RWPE2 (cell line): ENCODE data around the gene ABCA13.
"Not testable (repeated sequence)": the region's sequence is repeated elsewhere in the genome, so short reads cannot be mapped to it uniquely, and the experiment has no call there.

Source experiments
- ATAC-seq: fragments of 200-7000 bp; cut with Tn5 transposase; 3 replicates; pipeline ENCODE4 v1.9.1; 2021; ENCODE audit warnings: low read depth
- DNase-seq: peaks from one replicate; pipeline ENCODE4 v3.0.0-alpha.2; 2020; ENCODE audit warnings: low spot score
- H3K27ac ChIP-seq: fragments of 450-650 bp; 2 replicates; pipeline ENCODE4 v1.5.1; 2017; ENCODE audit warnings: mild to moderate bottlenecking; ENCODE audit not compliant: poor library complexity, severe bottlenecking
- H3K27me3 ChIP-seq: fragments of 250-450 bp; sonication (Bioruptor Pico); 2 replicates; pipeline ENCODE4 v1.5.1; 2021; ENCODE audit warnings: mild to moderate bottlenecking, moderate library complexity; ENCODE audit not compliant: insufficient read depth, poor library complexity, severe bottlenecking
- H3K36me3 ChIP-seq: fragments of 250-450 bp; sonication (Bioruptor Pico); 2 replicates; pipeline ENCODE4 v1.5.1; 2020; ENCODE audit warnings: low read depth, mild to moderate bottlenecking, moderate library complexity
- H3K4me1 ChIP-seq: fragments of 250-450 bp; sonication (Bioruptor Pico); 2 replicates; pipeline ENCODE4 v1.5.1; 2021; ENCODE audit warnings: mild to moderate bottlenecking, moderate library complexity; ENCODE audit not compliant: insufficient read depth, poor library complexity, severe bottlenecking
- H3K4me3 ChIP-seq: fragments of 250-450 bp; sonication (Bioruptor Pico); 2 replicates; pipeline ENCODE4 v1.5.1; 2021; ENCODE audit warnings: mild to moderate bottlenecking, moderate library complexity; ENCODE audit not compliant: severe bottlenecking
- H3K9me3 ChIP-seq: fragments of 250-450 bp; sonication (Bioruptor Pico); 2 replicates; pipeline ENCODE4 v1.5.1; 2021; ENCODE audit warnings: mild to moderate bottlenecking, moderate library complexity; ENCODE audit not compliant: severe bottlenecking
- TF ChIP-seq, protein P1 (sequence below): fragments of 450-650 bp; IDR thresholded peaks from one replicate; pipeline ENCODE4 v1.5.1; 2017; ENCODE audit warnings: mild to moderate bottlenecking, moderate library complexity; ENCODE audit not compliant: poor library complexity, severe bottlenecking

The ABCA13 gene

DNA sequence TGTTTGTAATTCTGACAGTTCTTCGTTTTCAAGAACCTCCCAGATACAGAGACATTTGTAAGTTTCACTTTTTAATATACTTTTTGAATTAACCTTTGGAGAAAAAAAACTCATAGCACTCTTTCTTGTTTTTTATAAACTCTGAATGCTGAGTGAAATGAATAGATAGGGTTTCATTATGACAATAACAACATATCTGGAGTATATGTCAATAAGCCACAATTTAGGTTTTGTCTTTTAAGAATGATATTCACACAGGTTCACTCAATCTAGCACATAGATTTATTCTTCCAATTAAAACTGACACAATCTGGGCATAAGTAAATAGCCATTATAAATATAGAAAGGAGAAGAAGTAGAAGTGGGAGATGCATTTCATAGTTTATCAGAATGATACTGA lies 21.7 kb downstream of the ABCA13 start:
- TF ChIP-seq, protein P1, sequence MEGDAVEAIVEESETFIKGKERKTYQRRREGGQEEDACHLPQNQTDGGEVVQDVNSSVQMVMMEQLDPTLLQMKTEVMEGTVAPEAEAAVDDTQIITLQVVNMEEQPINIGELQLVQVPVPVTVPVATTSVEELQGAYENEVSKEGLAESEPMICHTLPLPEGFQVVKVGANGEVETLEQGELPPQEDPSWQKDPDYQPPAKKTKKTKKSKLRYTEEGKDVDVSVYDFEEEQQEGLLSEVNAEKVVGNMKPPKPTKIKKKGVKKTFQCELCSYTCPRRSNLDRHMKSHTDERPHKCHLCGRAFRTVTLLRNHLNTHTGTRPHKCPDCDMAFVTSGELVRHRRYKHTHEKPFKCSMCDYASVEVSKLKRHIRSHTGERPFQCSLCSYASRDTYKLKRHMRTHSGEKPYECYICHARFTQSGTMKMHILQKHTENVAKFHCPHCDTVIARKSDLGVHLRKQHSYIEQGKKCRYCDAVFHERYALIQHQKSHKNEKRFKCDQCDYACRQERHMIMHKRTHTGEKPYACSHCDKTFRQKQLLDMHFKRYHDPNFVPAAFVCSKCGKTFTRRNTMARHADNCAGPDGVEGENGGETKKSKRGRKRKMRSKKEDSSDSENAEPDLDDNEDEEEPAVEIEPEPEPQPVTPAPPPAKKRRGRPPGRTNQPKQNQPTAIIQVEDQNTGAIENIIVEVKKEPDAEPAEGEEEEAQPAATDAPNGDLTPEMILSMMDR: no peak
- Histone ChIP-seq H3K36me3 (0 out of 2 replicates have a peak, but pooled peaks cover 4% of the 10 kb centered on the region), H3K4me1 (no peaks in the 10 kb centered on the region), H3K27me3 (no peaks in the 10 kb centered on the region), H3K27ac (no peak overlapping the region), H3K9me3 (no peaks in the 10 kb centered on the region), H3K4me3 (no peak overlapping the region)
- ATAC-seq: no peak
- no peak for DNase-seq

DNA sequence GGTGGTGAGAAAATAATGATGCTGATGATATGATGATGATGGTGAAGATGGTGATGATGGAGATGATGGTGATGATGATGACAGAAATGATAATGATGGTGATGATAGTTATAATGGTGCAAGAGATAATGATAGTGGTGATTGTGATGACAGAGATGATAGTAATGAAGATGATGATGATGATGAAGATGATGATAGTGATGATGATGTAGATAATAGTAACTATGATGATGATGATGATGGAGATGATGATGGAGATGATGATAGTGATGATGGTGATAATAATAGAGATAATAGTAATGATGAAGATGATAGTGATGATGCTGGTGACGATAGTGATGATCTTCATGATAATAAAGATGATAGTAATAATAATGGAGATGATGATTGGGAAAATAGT lies 22.2 kb downstream of the ABCA13 start:
- TF ChIP-seq, protein P1: no peak

DNA sequence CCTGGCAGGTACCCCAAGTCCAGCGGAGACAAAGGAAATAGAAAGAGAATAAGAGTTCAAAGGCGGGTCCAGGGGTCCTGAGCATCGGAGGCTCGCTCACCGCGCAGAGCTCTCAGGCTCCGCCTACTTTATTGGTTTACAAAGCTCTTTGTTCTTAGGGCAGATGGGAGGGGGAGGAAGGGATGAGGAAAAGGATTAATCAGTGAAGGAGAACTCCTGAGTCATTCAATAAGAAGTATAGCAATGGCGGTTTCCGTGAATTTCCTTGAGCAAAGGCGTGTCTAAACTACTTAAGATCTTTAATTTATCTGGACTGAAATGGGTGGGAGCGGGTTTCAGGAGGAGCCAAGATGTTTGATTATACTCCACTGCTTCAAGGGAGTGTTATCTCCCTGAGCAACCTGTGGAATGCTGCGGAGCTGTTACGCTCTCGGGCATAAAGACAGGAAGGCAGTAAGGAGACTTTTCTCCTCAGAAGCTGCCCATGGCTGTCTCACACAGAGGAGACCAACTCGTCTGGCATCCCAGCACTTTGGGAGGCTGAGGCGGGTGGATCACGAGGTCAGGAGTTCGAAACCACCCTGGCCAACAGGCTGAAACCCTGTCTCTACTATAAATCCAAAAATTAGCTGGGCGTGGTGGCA lies 29.8 kb downstream of the ABCA13 start:
- not testable (repeated sequence) for H3K27me3 ChIP-seq, ATAC-seq, H3K4me3 ChIP-seq, H3K4me1 ChIP-seq, H3K36me3 ChIP-seq, DNase-seq, H3K27ac ChIP-seq, H3K9me3 ChIP-seq

More for the DNA sequence above, 22.2 kb downstream of the ABCA13 start:
- Histone ChIP-seq H3K27me3 (no peaks in the 10 kb centered on the region), H3K36me3 (0 out of 2 replicates have a peak, but pooled peaks cover 4% of the 10 kb centered on the region), H3K4me1 (no peaks in the 10 kb centered on the region), H3K4me3 (no peak overlapping the region), H3K9me3 (no peaks in the 10 kb centered on the region), H3K27ac (no peak overlapping the region)
- DNase-seq: no peak
- no peak for ATAC-seq

DNA sequence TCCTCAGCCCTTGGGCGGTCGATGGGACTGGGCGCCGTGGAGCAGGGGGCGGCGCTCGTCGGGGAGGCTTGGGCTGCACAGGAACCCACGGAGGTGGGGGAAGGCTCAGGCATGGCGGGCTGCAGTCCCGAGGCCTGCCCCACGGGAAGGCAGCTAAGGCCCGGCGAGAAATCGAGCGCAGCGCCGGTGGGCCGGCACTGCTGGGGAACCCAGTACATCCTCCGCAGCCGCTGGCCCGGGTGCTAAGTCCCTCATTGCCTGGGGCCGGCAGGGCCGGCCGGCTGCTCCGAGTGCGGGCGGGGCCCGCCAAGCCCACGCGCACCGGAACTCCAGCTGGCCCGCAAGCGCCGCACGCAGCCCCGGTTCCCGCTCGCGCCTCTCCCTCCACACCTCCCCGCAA lies 31.7 kb downstream of the ABCA13 start:
- ATAC-seq, H3K4me1 ChIP-seq, H3K27ac ChIP-seq, H3K4me3 ChIP-seq, H3K9me3 ChIP-seq, H3K27me3 ChIP-seq, DNase-seq, H3K36me3 ChIP-seq: not testable (repeated sequence)

DNA sequence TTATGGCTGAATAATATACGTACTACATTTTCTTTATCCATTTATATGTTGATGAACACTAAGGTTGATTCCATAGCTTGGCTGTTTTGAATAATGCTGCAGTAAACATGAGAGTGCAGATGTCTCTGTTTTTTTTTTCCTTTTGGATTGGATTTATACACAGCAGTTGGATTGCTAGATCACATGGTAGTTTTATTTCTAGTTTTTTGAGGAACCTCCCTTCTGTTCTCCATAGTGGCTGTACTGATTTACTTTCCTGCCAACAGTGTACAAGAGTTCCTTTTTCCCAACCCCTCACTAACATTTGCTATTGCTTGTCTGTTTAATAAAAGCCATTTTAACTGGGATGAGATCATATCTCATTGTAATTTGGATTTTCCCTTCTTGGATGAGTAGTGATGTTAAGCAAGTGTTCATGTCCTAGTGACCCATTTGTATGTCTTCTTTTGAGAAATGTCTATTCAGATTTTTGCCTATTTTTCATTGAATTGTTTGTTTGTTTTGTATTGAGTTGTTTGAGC lies 36.0 kb downstream of the ABCA13 start:
- H3K9me3 ChIP-seq: no peaks in the 10 kb centered on the region
- no peak for DNase-seq
- H3K36me3 ChIP-seq: no peaks in the 10 kb centered on the region
- no peak overlapping the region for H3K4me3 ChIP-seq
- TF ChIP-seq, protein P1: no peak
- no peak for ATAC-seq
- H3K27me3 ChIP-seq: no peaks in the 10 kb centered on the region
- H3K27ac ChIP-seq: no peak overlapping the region
- peaks cover 6% of the 10 kb centered on the region for H3K4me1 ChIP-seq

DNA sequence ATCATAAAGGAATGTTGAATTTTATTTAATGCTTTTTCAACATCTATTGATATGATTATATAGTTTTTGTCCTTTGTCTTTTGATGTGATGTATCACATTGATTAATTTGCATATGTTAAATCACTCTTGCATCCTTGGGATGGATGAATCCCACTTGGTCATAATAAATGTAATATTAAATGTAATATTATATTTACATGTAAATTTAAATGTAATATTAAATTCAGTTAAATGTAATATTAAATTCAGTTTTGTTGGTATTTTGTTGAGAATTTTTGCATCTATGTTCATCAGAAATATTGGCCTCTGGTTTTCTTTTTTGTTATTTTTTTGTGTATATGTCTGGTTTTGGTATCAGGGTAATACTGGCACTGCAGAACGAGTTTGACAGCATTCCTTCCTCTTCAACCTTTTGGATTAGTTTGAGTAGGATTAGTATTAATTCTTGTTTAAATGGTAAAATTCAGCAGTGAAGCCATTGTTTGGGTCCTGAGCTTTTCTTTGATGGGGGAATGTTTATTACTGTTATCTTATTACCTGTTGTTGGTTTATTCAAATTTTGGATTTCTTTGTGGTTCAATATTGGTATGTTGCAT lies 37.8 kb downstream of the ABCA13 start:
- no peaks in the 10 kb centered on the region for H3K36me3 ChIP-seq
- H3K27me3 ChIP-seq: no peaks in the 10 kb centered on the region
- ATAC-seq: no peak
- no peak for DNase-seq
- no peak overlapping the region for H3K27ac ChIP-seq
- TF ChIP-seq, protein P1: no peak
- H3K4me3 ChIP-seq: no peak overlapping the region
- H3K9me3 ChIP-seq: no peaks in the 10 kb centered on the region
- H3K4me1 ChIP-seq: peaks cover 18% of the 10 kb centered on the region
